MM.1S (cell line): Measurements from ENCODE around the gene NREP.

ENCODE experiments used
- DNase-seq: peaks from one replicate; pipeline ENCODE4 v3.0.0-alpha.2; 2015
- H2AFZ ChIP-seq: fragments of 300-600 bp; sonication (generic); 2 replicates; pipeline ENCODE4 v1.6.0; 2016; ENCODE audit warnings: antibody characterized with exemption, low read length
- H3F3A ChIP-seq: fragments of 300-600 bp; sonication (generic); 2 replicates; pipeline ENCODE4 v1.6.1; 2016; ENCODE audit warnings: mild to moderate bottlenecking, antibody characterized with exemption, low read length, moderate library complexity, mixed read lengths; ENCODE audit not compliant: insufficient read depth
- H3K27ac ChIP-seq: fragments of 300-600 bp; sonication (generic); 2 replicates; pipeline ENCODE4 v1.5.1; 2016; ENCODE audit warnings: mild to moderate bottlenecking, low read length
- H3K27me3 ChIP-seq: fragments of 300-600 bp; sonication (generic); replicated peaks from 2 replicates; pipeline ENCODE4 v1.6.0; 2016; ENCODE audit warnings: low read length; ENCODE audit not compliant: insufficient read depth
- H3K36me3 ChIP-seq: fragments of 300-600 bp; sonication (generic); replicated peaks from 2 replicates; pipeline ENCODE4 v1.6.1; 2016; ENCODE audit warnings: mild to moderate bottlenecking, low read length, mixed read lengths; ENCODE audit not compliant: insufficient read depth
- H3K4me1 ChIP-seq: fragments of 300-600 bp; sonication (generic); 2 replicates; pipeline ENCODE4 v1.6.1; 2016; ENCODE audit warnings: low read length, mixed read lengths
- H3K4me2 ChIP-seq: fragments of 300-600 bp; sonication (generic); 2 replicates; pipeline ENCODE4 v1.6.0; 2016; ENCODE audit warnings: low read depth, low read length
- H3K4me3 ChIP-seq: fragments of 300-600 bp; sonication (generic); 2 replicates; pipeline ENCODE4 v1.5.1; 2016; ENCODE audit warnings: low read length, mixed read lengths
- H3K79me2 ChIP-seq: fragments of 300-600 bp; sonication (generic); 2 replicates; pipeline ENCODE4 v1.6.1; 2016; ENCODE audit warnings: mixed run types, low read length, mixed read lengths
- H3K9ac ChIP-seq: fragments of 300-600 bp; sonication (generic); 2 replicates; pipeline ENCODE4 v1.6.1; 2016; ENCODE audit warnings: low read length, mixed read lengths
- H3K9me2 ChIP-seq: fragments of 300-600 bp; sonication (generic); replicated peaks from 2 replicates; pipeline ENCODE4 v1.6.1; 2016; ENCODE audit warnings: mild to moderate bottlenecking, low read length, mixed read lengths; ENCODE audit not compliant: insufficient read depth
- H3K9me3 ChIP-seq: fragments of 300-600 bp; sonication (generic); replicated peaks from 2 replicates; pipeline ENCODE4 v1.6.1; 2016; ENCODE audit warnings: mild to moderate bottlenecking, low read length, mixed read lengths; ENCODE audit not compliant: insufficient read depth
- H4K20me1 ChIP-seq: fragments of 300-600 bp; sonication (generic); 2 replicates; pipeline ENCODE4 v1.6.1; 2016; ENCODE audit warnings: mild to moderate bottlenecking, low read length, moderate library complexity, mixed read lengths; ENCODE audit not compliant: insufficient read depth
- EZH2 ChIP-seq: fragments of 300-600 bp; sonication (generic); optimal IDR thresholded peaks from 2 replicates; pipeline ENCODE3; 2017; ENCODE audit warnings: low read depth, mild to moderate bottlenecking, antibody characterized with exemption, low read length, mixed read lengths
- EZH2phosphoT487 ChIP-seq: fragments of 300-600 bp; sonication (generic); IDR thresholded peaks from 2 replicates; pipeline ENCODE4 v1.6.1; 2018; ENCODE audit warnings: antibody characterized with exemption, low read length
- TF ChIP-seq, protein P1 (sequence below): fragments of 300-600 bp; sonication (generic); IDR thresholded peaks from 2 replicates; pipeline ENCODE4 v1.5.1; 2016; ENCODE audit warnings: antibody characterized with exemption, low read length, mixed read lengths

The NREP gene

DNA sequence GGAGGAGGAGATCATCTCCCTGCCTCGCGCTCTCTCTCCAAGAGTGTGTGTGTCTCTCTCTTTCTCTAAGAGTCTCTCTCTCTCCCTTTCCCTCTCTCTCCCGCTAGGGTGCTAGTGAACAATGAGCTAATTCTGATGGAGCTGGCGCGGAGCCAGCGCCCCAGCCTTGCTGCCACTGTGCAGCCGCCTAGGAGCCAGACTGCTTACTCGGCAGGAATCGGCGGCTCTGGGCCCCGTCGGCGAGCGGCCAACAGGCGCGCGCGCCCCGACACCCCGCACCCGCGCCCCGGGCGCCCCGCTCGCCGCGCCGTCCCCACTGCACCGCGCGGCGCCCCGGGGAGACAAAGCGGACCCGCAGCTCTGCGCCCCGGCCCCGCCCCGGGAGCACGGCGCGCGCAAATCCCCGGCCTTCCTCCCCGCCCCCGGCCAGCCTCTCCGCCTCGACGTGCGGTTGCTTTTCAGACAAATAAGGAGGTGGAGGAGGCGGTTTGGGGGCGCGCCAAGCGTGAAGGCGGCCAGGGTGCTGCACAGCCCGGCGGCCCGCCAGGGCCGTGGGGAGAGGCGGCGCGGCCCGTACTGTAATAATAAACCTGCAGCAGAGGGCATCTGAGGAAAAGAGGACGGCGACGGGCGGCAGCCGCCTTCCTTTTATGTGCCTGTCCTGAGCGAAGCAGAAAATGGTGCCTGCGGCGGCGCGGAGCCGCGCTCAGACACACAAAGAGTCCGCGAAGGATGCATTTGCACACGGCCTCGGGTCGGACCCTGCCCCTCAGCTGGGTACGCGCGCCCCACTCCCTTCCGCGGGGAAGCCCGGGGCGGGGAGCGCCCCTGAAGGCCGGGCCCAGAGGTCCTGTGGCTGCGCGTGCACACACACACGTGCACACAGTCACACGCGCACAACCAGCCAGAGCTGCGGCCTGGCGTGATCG, 625 bp upstream of the NREP start:
- Histone ChIP-seq H2AFZ (peak overlapping the region; percentile 94), H3K27ac (peak overlapping the region; percentile 90), H3K79me2 (no peaks in the 10 kb centered on the region), H3K27me3 (no peaks in the 10 kb centered on the region), H3K4me1 (peaks cover 27% of the 10 kb centered on the region), H3K36me3 (no peaks in the 10 kb centered on the region), H3K9me2 (no peaks in the 10 kb centered on the region), H4K20me1 (no peaks in the 10 kb centered on the region), H3F3A (peaks cover 23% of the 10 kb centered on the region), H3K9me3 (no peaks in the 10 kb centered on the region), H3K9ac (peak overlapping the region; percentile 83), H3K4me3 (peak overlapping the region; percentile 85), H3K4me2 (peak overlapping the region; percentile 80)
- no peak for TF ChIP-seq EZH2phosphoT487
- TF ChIP-seq, protein P1, sequence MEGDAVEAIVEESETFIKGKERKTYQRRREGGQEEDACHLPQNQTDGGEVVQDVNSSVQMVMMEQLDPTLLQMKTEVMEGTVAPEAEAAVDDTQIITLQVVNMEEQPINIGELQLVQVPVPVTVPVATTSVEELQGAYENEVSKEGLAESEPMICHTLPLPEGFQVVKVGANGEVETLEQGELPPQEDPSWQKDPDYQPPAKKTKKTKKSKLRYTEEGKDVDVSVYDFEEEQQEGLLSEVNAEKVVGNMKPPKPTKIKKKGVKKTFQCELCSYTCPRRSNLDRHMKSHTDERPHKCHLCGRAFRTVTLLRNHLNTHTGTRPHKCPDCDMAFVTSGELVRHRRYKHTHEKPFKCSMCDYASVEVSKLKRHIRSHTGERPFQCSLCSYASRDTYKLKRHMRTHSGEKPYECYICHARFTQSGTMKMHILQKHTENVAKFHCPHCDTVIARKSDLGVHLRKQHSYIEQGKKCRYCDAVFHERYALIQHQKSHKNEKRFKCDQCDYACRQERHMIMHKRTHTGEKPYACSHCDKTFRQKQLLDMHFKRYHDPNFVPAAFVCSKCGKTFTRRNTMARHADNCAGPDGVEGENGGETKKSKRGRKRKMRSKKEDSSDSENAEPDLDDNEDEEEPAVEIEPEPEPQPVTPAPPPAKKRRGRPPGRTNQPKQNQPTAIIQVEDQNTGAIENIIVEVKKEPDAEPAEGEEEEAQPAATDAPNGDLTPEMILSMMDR: peak; percentile 35
- peak; percentile 95 for DNase-seq

GRCh38 chr5:111755942-111756381, 1.0 kb downstream of the NREP start:
- Histone ChIP-seq H3K9me3 (no peaks in the 10 kb centered on the region), H3K27ac (no peak overlapping the region), H3K36me3 (no peaks in the 10 kb centered on the region), H3F3A (peaks cover 23% of the 10 kb centered on the region), H3K4me3 (peak overlapping the region; percentile 85), H3K9me2 (no peaks in the 10 kb centered on the region), H3K79me2 (no peaks in the 10 kb centered on the region), H3K27me3 (no peaks in the 10 kb centered on the region), H3K4me1 (peaks cover 27% of the 10 kb centered on the region), H3K4me2 (peak overlapping the region; percentile 70; the same call in 1 of the 2 replicates), H4K20me1 (no peaks in the 10 kb centered on the region), H2AFZ (no peak overlapping the region), H3K9ac (no peak overlapping the region)
- no peak for DNase-seq
- TF ChIP-seq, protein P1: no peak
- TF ChIP-seq EZH2phosphoT487 (no peak), EZH2 (no peak)

DNA sequence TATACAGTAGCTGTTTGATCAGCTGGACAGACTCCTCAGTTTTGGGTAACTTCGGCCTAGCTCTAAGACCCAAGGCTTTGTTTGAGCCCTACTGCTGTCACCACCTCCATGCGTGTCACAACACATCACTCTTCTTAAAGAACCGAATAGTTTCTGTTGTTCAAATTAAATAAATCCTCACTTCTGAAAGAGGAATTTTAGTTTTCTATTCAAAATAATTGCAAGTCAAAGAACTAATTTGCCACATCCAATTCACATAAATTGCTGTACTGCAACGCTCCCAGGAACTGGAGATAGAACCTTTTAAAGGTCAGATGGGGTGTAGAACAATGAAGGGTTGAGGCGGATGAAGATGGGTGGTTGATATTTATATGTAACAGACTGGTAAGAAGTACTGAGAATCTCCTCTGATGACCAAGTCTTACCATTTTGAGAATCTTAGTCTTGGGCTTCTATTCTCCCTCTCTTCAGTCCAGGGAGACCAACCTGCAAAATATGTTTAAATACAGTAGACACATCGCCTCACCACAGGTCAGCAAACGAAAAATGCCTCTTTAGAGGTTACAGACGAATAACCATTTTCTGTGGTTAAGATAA, 1.6 kb downstream of the NREP start:
- Histone ChIP-seq H3K79me2 (no peaks in the 10 kb centered on the region), H3K4me2 (peak overlapping the region; percentile 70; the same call in 1 of the 2 replicates), H3K4me3 (no peak overlapping the region), H3K36me3 (no peaks in the 10 kb centered on the region), H4K20me1 (no peaks in the 10 kb centered on the region), H3K9me3 (no peaks in the 10 kb centered on the region), H3K27me3 (no peaks in the 10 kb centered on the region), H3K9me2 (no peaks in the 10 kb centered on the region), H3K27ac (no peak overlapping the region), H2AFZ (no peak overlapping the region), H3F3A (peaks cover 23% of the 10 kb centered on the region), H3K4me1 (peaks cover 27% of the 10 kb centered on the region), H3K9ac (no peak overlapping the region)
- no peak for DNase-seq
- TF ChIP-seq EZH2phosphoT487 (no peak), EZH2 (no peak)
- TF ChIP-seq, protein P1: no peak
